Iris pigment epithelial cell (primary cell): Measurements from ENCODE around the gene NEU4.
"Not testable (repeated sequence)": the region's sequence is repeated elsewhere in the genome, so short reads cannot be mapped to it uniquely, and the experiment has no call there.

Experiments used
- DNase-seq: peaks from one replicate; pipeline ENCODE4 v3.0.0-alpha.2; 2011; ENCODE audit warnings: low read depth

The NEU4 gene

DNA sequence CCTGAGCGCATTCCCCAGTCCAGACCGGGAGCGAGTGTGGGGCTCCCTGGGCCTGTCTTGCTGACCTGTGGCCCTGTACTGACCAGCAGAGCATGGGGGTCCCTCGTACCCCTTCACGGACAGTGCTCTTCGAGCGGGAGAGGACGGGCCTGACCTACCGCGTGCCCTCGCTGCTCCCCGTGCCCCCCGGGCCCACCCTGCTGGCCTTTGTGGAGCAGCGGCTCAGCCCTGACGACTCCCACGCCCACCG lies 5.3 kb downstream of the NEU4 start:
- DNase-seq: no peak

DNA sequence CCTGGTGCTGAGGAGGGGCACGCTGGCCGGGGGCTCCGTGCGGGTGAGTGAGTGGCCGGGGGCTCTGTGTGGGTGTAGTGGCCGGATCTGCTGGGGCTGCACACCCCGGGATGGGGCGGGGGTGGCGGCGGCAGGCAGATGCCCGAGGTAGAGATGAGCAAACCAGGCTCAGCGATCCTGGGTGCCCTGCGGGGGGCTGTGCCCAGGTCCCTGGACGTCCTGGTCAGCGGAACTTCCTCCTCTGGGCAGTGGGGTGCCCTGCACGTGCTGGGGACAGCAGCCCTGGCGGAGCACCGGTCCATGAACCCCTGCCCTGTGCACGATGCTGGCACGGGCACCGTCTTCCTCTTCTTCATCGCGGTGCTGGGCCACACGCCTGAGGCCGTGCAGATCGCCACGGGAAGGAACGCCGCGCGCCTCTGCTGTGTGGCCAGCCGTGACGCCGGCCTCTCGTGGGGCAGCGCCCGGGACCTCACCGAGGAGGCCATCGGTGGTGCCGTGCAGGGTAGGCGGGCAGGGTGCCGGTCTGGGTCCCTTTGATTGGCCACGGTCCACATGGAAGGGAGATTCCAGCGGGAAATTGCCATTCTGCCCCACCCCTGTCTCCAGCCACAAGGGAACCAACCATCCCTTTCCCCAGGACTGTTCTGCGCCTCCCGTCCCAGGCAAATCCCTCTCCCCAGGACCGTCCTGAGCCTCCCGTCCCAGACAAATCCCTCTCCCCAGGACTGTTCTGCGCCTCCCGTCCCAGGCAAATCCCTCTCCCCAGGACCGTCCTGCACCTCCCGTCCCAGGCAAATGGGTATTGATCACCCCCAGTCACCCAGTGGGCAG lies 5.9 kb downstream of the NEU4 start:
- DNase-seq: no peak

DNA sequence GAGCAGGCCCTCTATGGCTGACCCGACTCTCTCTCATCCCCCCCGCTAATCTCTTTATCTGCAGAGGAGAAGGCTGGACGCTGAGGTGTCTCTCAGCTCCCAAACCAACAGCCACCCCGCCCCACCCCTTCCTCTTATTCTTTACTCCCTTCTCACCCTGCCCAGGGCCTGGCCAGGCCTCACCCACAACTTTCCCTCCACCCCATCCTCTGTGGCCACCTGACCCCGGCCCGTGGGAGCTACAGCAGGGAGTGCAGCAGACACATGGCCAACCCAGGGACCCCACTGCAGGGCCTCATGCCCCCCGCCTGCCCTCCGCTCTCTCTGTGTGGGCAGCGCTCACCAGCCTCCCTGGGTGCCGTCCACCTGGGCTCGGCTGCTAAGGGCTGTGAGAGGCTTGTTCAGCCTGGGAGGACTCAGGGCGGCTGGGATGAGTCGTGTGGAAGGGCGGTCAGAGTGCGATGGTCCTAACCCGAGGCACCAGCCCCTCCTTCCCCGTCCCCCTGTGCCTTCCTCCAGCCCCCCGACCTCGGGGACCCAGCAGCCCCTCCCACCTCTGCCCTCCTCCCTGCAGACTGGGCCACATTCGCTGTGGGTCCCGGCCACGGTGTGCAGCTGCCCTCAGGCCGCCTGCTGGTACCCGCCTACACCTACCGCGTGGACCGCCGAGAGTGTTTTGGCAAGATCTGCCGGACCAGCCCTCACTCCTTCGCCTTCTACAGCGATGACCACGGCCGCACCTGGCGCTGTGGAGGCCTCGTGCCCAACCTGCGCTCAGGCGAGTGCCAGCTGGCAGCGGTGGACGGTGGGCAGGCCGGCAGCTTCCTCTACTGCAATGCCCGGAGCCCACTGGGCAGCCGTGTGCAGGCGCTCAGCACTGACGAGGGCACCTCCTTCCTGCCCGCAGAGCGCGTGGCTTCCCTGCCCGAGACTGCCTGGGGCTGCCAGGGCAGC lies 6.8 kb downstream of the NEU4 start:
- no peak for DNase-seq

DNA sequence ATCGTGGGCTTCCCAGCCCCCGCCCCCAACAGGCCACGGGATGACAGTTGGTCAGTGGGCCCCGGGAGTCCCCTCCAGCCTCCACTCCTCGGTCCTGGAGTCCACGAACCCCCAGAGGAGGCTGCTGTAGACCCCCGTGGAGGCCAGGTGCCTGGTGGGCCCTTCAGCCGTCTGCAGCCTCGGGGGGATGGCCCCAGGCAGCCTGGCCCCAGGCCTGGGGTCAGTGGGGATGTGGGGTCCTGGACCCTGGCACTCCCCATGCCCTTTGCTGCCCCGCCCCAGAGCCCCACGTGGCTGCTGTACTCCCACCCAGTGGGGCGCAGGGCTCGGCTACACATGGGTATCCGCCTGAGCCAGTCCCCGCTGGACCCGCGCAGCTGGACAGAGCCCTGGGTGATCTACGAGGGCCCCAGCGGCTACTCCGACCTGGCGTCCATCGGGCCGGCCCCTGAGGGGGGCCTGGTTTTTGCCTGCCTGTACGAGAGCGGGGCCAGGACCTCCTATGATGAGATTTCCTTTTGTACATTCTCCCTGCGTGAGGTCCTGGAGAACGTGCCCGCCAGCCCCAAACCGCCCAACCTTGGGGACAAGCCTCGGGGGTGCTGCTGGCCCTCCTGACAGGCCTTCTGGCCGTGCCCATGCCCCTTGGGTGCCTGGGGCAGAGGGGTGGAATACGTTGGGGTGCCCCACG lies 7.6 kb downstream of the NEU4 start:
- no peak for DNase-seq

DNA sequence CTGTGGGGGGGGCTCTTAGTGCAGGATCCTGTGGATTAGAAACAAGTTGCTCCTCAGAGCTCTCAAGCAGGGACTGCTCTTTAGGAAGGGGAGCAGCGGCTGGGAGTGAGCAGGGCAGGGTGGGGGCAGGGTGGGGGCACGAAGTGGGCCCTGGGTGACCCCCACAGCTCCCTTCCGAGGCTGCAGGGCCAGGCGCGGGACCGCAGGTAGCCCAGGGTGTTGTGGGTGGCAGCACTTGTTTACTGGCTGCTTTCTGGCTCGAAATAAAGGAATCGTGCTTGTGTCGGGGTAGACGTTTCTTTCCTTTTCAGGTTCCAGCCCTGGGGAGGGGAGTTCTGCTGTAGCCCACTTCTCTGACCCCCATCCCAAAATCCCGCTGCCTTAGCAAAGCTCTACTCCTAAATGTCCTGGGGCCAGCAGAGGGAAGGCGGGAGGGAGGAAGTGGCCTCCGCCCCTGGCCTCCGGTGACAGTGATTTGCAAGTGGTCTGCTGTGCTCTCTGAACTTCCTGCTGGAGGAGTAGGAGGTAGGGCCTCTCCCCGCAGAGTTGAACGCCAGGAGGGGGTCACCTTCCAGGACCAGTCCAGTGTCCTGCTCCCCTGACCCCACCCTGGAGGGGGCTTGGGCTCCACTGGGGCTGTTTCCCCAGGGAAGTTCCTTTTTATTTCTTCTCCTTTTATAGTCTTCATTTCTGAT lies 8.3 kb downstream of the NEU4 start:
- no peak for DNase-seq

DNA sequence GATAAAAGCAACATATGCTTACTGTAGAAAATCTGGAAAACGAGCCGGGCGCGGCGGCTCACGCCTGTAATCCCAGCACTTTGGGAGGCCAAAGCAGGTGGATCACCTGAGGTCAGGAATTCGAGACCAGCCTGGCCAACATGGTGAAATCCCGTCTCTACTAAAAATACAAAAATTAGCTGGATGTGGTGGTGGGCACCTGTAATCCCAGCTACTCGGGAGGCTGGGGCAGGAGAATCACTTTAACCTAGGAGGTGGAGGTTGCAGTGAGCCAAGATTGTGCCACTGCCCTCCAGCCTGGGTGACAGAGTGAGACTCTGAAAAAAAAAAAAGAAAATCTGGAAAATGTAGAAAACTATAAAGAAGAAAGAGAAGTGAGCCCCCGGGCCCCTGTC lies 8.8 kb downstream of the NEU4 start:
- not testable (repeated sequence) for DNase-seq

DNA sequence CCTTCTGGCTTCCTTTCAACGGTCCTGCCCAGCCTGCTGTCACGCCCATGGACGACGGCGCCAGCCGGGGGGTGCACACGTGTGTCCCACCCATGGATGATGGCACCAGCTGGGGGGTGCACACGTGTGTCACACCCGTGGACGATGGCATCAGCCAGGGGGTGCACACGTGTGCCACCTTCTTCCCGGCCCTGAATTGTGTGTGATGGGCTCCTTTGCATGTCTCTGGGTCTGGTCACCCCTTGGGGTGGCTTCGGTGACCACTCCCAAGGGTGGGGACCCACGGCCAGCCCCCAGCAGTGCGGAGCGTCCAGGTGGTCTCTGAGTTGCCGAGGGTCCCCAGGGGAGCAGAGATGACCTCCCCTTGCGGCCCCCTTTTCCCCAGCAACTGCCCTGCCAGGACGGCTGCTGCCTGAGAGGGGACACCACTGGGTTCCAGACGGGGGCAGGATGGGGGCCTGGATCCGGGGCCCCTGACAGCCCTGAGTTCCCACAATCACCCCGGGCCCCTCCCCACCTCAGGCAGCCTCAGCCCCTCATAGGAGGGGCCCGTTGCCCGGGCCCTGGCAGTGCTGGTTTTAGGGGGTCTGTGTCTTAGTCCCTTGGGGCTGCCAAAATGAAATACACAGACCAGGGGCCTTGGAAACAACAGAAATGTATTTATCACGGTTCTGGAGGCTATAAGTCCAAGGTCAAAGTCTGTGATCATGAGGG lies 9.4 kb downstream of the NEU4 start:
- DNase-seq: no peak

DNA sequence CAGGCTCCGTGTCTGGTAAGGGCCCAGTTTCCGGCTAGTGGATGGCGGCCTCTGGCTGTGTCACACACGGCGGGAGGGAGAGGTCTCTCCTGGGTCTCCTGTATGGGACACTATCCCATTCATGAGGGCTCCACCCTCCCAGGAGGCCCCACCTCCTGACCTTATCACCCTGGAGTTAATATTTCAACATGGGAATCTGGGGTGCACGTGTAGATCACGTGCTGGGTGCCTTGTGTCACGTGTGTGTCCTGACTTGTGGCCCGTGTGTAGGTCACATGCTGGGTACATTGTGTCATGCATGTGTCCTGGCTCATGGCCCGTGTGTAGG lies 9.9 kb downstream of the NEU4 start:
- no peak for DNase-seq

DNA sequence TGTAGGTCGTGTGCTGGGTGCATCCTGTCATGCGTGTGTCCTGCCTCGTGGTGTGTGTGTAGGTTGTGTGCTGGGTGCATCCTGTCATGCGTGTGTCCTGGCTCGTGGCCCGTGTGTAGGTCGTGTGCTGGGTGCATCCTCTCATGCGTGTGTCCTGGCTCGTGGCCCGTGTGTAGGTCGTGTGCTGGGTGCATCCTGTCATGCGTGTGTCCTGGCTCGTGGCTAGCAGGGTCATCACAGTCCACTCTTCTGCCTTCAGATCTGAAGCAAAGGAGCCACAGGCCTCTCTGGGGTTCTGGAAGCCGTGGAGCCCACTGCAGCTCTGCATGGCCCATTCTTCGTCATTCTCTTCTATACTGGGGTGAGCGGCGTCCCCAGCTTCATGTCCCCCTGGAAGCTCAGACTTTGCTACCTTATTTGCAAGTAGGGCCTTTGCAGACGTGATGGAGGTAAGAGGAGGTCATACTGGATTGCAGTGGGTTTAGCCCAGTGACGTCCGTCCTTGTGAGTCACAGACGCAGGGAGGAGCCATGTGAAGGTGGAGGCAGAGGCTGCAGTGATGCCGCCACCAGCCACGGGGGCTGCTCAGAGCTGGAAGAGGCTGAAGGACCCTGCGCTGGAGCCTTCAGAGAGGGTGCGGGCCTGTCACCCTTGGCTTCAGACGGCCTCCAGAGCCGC lies 11.1 kb downstream of the NEU4 start:
- not testable (repeated sequence) for DNase-seq

DNA sequence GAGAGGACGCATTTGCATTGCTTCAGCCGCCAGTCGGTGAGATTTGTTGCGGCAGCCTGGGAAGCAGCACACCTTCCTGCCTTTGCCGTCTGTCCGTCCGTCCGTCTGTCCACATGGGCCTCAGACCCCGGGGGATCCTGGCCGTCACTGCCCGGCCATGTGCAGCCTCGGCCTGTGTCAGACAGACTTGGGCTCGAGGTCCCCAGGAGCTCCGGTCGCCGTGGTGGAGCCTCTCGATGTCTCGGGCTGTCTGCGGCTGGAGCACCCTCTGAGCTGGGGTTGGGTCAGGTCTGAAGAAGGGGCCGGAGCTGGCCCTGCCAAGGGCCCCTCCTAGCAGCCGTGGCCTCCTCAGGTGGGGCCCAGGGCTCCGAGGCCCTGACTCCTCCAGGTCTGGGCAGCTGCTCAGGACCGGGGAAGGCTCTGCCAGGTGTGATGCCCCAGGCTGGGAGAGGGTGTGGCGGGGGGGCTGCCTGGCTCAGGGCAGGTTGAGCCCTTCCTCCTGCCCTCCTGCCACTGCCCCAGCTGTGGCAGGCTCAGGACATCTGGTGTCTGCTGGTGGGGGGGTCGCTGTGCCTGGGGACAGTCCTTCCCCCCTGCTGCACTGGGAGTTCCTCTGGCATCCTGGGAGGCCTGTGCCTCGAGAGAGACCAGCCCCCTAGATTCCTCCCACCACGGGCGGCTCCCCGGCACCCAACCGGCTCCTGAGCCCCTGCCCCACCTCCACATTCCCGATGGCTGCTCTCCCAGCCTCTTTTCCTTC lies 11.8 kb downstream of the NEU4 start:
- no peak for DNase-seq

DNA sequence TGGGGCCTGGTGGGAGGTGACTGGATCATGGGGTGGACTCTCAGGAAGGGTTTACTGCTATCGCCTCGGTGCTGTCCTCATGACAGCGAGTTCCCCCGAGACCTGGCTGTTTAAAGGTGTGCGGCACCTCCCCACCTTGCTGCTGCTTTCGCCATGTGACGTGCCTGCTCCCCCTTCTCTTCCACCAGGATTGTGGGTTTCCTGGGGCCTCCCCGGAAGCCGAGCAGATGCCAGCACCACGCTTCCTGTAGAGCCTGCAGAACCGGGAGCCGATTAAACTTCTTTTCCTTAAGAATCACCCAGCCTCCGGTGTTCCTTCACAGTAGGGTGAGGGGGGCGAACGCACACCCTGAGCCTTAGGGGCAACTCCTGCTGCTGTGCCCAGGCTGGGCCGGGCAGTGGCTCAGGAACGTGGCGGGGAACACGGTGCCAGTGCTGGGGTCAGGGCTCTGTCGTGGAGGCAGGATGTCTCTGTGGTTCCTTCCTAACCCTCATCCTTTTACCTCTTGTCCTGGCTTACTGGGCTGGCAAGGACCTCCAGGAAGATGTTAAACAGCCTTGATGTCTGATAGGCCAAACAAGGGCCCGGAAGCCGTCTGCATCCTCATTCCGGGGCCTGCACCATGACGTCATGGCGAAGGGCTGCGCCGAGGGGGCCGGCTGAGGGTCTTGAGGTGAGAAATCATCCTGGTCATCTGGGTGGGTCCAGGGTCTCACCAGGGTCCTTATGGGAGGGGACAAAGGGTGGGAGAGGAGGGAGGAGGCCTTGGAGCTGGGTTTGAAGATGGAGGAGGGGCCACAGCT lies 12.7 kb downstream of the NEU4 start:
- DNase-seq: no peak

DNA sequence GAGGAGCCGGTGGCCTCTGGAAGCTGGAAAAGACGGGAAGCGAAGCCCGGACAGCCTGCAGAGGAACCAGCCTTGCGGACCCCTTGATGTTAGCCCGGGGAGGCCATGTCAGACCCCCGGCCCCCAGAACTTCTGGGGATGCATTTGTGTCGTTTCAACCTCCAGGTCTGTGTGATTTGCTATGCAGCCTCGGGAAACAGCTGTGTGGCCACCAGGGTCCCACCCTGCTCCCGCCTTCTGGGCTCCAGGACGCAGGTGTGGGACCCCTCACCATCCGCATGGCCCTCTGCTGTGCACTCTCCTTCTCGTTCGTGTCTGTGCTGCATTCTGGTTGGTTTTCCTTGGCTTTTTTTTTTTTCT lies 13.3 kb downstream of the NEU4 start:
- DNase-seq: no peak

DNA sequence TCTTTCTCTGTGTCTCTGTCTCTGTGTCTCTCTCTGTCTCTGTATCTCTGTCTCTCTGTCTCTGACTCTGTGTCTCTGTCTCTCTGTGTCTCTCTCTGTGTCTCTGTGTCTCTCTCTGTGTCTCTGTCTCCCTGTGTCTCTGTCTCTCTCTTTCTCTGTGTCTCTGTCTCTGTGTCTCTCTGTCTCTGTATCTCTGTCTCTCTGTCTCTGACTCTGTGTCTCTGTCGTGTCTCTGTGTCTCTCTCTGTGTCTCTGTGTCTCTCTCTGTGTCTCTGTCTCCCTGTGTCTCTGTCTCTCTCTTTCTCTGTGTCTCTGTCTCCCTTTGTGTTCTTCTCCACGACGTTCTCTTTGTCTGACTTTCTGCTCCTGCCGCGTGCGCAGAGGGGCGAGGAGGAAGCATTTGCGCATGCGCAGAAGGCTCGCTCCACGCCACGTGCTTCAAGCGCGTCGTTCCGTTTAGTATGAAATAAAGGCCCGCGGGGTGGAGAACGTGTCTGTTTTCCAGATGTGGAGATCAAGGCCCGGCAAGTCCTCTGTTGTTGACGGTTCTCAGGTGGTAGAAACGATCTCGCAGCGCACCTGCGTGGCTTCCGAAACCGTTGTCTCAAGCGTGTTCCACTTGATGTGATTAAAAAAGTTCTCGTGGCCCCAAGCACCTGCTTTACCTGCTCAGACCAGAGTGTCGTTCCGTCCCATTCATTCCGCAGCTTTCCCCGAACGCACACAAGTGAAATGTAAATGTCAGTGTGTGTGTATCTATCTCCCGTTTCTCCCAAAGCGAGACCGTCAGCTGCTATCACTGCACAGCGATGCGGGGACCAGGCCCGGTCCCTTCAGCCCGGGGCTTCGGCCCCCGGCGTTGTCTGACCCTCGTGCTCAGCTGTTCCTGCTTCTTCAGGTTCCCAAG lies 14.8 kb downstream of the NEU4 start:
- not testable (repeated sequence) for DNase-seq

DNA sequence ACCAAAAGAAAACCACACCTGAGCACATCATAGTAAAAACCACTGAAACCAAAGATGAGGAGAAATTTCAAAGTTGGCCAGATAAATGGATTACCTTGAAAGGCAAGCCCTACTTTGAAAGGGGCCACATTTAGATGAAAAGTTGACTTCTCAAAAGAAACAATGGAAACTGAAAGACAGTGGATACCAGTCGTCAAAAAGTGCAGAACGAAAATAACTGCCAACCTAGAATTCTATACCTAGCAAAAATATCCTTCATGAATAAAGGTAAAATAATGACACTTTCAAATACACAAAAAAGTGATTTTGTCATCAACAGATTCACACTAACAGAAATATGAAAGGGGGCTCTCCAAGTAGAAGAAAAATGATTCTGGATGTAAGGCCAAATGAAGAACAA lies 18.4 kb downstream of the NEU4 start:
- no peak for DNase-seq

DNA sequence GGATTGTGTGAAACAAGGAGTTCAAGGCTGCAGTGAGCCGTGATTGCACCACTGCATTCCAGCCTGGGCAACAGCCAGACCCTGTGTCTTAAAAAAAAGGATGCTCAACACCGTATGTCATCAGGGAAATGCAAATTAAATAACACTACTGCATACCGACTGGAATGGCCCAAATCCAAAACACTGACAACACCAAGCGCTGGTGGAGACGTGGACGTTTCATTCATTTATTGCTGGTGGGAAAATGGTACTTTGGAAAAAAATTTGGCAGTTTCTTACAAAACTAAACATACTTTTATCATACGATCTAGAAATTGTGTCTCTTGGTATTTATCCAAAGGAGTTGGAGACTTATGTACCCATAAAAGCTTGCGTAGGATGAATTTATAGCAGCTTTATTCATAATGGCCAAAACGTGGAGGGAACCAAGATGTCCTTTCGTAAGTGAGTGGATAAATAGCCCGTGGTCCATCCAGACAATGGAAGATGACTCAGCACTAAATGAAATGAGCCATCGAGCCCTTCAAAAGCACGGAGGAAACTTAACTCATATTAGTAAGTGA lies 24.2 kb downstream of the NEU4 start:
- DNase-seq: peak; percentile 82

DNA sequence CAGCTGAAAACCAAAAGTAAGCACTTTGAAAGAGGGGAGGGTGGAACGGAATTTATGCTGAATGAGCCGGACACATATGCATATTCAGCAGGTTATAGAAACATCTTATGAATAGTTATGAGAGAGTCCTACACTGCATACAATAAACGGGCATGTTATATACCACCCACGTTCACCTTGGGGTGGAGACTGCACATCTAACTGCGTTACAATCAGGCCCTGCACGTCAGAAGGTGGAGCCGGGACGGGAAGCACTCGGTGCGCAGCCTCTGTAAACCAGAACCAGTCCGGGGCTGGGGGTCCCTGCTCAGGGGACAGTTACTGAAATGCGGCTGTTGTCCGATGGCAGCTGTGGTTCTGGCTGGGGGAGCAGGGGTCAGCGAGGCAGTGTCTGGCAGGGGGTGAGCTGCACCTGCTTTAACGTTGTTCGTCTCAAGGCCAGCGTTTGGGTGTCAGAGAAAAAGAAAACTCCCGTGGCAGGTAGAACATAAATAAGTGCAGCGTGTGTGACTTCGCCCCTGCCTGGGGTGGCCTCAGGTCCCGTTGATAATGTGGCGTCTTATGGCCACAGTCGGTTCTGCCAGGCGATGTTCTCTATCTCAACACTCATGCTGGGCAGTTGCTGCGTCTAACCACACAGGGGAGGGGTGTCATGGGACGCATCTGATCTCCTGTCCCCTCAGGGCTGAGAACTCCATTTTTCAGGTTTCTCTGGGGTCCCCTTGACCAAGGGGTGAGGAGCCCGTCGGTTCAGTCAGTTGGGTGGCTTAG lies 24.9 kb downstream of the NEU4 start:
- DNase-seq: not testable (repeated sequence)

DNA sequence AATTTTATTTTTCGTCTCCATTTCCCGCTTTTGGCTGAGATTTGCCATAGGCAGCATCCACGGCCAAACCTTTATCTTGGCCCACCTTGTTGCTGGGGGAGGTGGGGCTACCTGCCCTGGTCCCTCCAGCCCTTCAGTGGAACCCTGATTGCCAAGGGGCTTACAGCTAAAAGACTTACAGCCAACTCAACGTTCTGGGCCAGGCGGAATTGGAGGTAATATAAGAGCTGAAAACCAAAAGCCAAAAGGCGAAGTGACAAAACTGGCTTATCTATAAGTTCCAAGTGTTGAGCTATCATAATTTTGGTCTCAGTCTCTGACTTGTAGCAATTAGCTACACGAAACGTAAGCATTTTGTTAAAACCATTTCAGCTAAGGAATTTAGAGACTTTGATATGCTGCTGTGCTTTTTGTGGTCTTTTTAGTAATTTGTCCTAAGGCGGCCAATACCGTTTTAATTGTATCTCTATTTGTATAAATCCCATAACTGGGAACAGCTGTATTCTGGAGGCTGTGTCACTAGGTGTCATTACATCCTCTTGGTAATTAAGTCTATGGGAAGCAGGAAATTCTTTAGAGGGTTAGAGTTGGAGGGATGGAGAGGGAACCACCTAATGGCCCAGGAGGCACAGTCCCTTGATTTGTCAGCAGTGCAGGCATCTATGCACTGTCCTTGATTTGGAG lies 25.7 kb downstream of the NEU4 start:
- DNase-seq: no peak
